Measurements from ENCODE around the gene ECI2.

The ECI2 gene

DNA sequence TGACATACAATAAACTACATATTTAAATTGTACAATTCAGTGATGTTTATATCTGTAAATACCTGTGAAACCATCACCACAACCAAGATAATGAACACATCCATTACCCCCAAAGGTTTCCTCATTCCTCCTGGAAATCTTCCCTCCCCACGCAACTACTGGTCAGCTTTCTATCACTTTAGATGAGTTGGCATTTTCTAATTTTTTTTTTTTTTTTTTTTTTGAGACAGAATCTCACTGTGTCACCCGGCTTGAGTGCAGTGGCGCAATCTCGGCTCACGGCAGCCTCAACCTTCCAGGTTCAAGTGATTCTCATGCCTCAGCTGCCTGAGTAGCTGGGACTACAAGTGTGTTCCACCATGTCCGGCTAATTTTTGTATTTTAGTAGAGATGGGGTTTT, 31.7 kb upstream of the ECI2 start:
- TF ChIP-seq MYC (IDR thresholded peaks at IDR 0.05; ENCODE audit: low read depth, low read length) (no peak), POLR2A (IDR thresholded peaks at IDR 0.05; ENCODE audit: extremely low read depth, insufficient read length) (no peak)
- TF ChIP-seq, protein P1, sequence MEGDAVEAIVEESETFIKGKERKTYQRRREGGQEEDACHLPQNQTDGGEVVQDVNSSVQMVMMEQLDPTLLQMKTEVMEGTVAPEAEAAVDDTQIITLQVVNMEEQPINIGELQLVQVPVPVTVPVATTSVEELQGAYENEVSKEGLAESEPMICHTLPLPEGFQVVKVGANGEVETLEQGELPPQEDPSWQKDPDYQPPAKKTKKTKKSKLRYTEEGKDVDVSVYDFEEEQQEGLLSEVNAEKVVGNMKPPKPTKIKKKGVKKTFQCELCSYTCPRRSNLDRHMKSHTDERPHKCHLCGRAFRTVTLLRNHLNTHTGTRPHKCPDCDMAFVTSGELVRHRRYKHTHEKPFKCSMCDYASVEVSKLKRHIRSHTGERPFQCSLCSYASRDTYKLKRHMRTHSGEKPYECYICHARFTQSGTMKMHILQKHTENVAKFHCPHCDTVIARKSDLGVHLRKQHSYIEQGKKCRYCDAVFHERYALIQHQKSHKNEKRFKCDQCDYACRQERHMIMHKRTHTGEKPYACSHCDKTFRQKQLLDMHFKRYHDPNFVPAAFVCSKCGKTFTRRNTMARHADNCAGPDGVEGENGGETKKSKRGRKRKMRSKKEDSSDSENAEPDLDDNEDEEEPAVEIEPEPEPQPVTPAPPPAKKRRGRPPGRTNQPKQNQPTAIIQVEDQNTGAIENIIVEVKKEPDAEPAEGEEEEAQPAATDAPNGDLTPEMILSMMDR (IDR thresholded peaks at IDR 0.05; ENCODE audit: low read depth, low read length), result no peak
- TF ChIP-seq, protein P2, sequence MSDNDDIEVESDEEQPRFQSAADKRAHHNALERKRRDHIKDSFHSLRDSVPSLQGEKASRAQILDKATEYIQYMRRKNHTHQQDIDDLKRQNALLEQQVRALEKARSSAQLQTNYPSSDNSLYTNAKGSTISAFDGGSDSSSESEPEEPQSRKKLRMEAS (IDR thresholded peaks at IDR 0.05; ENCODE audit: low read depth, low read length), result no peak
- no peak for DNase-seq (ENCODE audit: low read depth)
- no peak overlapping the region for H3K4me3 ChIP-seq (ENCODE audit: low read depth, low read length)

DNA sequence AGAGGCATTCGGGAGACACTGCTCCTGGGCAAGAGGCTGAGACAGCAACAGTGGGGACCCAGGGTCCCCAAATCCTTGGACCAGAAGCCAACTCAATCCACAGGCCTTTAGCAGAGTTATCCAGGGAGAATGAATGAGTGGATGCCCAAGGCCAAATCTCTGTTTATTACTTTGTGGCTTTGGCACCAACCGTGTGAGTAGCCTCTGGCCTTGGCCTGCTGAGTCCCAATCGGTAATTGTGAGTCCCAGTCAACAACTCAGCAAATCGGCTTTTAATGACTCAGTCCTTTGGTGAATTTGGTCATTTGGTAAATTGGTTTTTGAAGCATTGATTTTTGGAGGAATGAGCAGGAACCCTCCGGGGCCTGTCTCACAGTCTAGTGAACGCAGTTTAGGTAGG, 29.1 kb upstream of the ECI2 start:
- no peak overlapping the region for H3K4me3 ChIP-seq (ENCODE audit: low read depth, low read length)
- DNase-seq (ENCODE audit: low read depth), result no peak
- TF ChIP-seq POLR2A (IDR thresholded peaks at IDR 0.05; ENCODE audit: extremely low read depth, insufficient read length) (no peak), MYC (IDR thresholded peaks at IDR 0.05; ENCODE audit: low read depth, low read length) (no peak)
- TF ChIP-seq, protein P1 (IDR thresholded peaks at IDR 0.05; ENCODE audit: low read depth, low read length), result no peak
- TF ChIP-seq, protein P2 (IDR thresholded peaks at IDR 0.05; ENCODE audit: low read depth, low read length), result no peak

DNA sequence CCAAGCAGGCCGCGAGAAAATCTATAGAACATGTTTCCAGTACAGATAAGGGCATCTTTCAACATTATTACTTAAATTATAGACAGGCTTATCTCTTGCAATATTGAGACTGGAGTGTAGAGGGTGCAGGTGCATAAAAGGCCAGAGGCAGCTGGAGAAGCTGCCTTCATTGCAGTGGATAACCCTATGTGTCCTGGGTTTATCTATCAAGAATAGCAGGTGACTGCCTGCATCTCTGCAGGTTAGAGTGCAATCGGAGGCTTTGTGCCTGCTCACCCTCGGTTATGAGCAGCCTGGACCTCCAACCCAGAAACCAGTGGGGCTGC, 28.7 kb upstream of the ECI2 start:
- H3K4me3 ChIP-seq (ENCODE audit: low read depth, low read length), result no peak overlapping the region
- DNase-seq (ENCODE audit: low read depth), result no peak
- TF ChIP-seq MYC (IDR thresholded peaks at IDR 0.05; ENCODE audit: low read depth, low read length), result no peak
- TF ChIP-seq POLR2A (IDR thresholded peaks at IDR 0.05; ENCODE audit: extremely low read depth, insufficient read length), result no peak
- TF ChIP-seq, protein P2 (IDR thresholded peaks at IDR 0.05; ENCODE audit: low read depth, low read length), result no peak
- TF ChIP-seq, protein P1 (IDR thresholded peaks at IDR 0.05; ENCODE audit: low read depth, low read length), result no peak

DNA sequence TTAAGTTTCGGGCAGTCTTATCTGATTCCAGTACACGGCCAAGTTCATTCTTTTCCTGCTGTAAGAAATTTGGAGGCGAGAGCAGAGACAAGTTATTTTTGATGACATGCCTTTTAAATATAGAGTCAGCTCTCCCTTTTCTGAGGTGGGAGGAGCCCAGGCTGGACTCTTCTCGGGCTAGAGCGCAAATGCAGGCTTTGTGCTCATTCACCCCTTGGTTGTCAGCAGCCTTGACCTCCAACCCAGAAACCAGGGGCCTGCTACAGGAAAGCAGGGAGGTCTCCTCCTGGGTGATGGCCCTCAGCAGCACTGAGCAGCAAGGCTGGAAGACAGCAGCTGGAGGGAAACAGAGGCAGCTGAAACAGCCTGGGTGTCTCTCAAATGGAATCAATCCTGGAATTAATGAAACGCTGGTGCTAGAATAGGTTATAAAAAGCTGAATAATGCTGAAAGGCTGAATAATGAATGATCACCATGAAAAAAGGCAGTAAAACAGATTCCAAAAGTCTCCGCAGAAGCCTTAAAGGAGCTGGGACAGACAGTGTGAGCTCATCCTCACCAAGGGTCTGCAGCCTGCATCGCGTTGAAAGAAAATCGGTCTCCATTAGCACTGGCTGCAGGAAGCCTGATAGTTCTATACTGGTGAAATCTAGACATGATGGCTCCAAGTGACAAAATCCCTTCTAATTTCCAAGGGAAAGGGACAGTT, 28.2 kb upstream of the ECI2 start:
- no peak for DNase-seq (ENCODE audit: low read depth)
- TF ChIP-seq POLR2A (IDR thresholded peaks at IDR 0.05; ENCODE audit: extremely low read depth, insufficient read length), result no peak
- TF ChIP-seq MYC (IDR thresholded peaks at IDR 0.05; ENCODE audit: low read depth, low read length), result no peak
- TF ChIP-seq, protein P2 (IDR thresholded peaks at IDR 0.05; ENCODE audit: low read depth, low read length), result no peak
- TF ChIP-seq, protein P1 (IDR thresholded peaks at IDR 0.05; ENCODE audit: low read depth, low read length), result no peak
- H3K4me3 ChIP-seq (ENCODE audit: low read depth, low read length), result no peak overlapping the region

DNA sequence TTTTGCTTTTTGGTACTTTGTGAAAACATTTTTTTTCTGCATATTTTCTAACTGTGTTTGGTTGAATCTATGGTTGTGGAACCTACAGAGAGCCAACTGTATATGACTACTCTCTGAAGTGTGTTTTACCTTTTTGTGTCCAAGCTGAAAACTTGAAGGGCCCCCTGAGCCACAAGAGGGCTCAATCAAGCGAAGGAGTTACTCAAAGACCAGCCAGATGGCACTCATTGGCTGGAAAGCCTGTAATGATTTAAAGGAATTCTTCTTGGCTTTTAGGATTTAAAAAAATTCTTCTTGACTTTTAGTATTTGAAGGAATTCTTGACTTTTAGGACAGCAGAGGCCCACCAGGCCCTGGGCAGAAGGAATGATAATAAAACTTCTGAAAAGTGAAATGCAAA, 27.0 kb upstream of the ECI2 start:
- no peak overlapping the region for H3K4me3 ChIP-seq (ENCODE audit: low read depth, low read length)
- DNase-seq (ENCODE audit: low read depth), result no peak

DNA sequence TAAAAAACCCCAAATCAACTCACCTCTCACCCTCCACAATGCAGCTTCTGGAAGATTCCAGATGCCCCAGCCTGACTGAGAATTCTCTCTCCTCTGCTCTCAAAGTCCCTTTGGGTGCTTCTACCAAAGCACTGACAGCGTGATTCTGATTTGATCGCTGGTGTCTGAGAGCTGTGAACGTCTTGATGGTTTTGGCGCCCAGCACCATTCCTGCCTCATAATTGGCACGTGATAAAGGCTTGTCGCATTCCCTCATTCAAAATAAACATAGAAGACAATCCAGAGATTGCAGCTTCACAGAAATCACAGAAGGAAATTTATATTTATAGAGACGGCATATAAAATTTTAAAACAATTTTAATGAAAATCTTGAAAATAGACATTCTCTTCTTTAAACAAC, 24.1 kb upstream of the ECI2 start:
- no peak for TF ChIP-seq MYC (IDR thresholded peaks at IDR 0.05; ENCODE audit: low read depth, low read length)
- TF ChIP-seq, protein P1 (IDR thresholded peaks at IDR 0.05; ENCODE audit: low read depth, low read length), result no peak
- no peak for TF ChIP-seq POLR2A (IDR thresholded peaks at IDR 0.05; ENCODE audit: extremely low read depth, insufficient read length)
- TF ChIP-seq, protein P2 (IDR thresholded peaks at IDR 0.05; ENCODE audit: low read depth, low read length), result no peak
- DNase-seq (ENCODE audit: low read depth), result no peak
- H3K4me3 ChIP-seq (ENCODE audit: low read depth, low read length), result no peak overlapping the region

More for the DNA sequence above, 27.0 kb upstream of the ECI2 start:
- no peak for TF ChIP-seq MYC (IDR thresholded peaks at IDR 0.05; ENCODE audit: low read depth, low read length)
